Lower leg skin (tissue), 4 donors: ENCODE data around the gene ZDHHC13. TPM values are rescaled to one million over a fixed set of nuclear protein-coding genes. Genes with fewer than 3 reads are reported as not detected.
A peak's percentile ranks its signal among the peaks of the same experiment; 100 is the strongest.

ENCODE experiments used
- DNase-seq, 2 donors: peaks; one replicate each; pipeline ENCODE4 v3.0.0-alpha.2; 2019; ENCODE audit warnings: low spot score in 2 of 2
- H3K4me3 ChIP-seq: fragments of 200-600 bp; sonication (generic); 2 replicates; pipeline ENCODE4 v1.5.1; 2017; ENCODE audit warnings: mild to moderate bottlenecking, low read depth; ENCODE audit not compliant: poor library complexity, severe bottlenecking
- POLR2A ChIP-seq, 2 donors: fragments of 450-650 bp; IDR thresholded peaks; one replicate each; pipeline ENCODE4 v1.6.1; 2016 to 2017; ENCODE audit warnings: antibody characterized with exemption in 2 of 2, mild to moderate bottlenecking in 1 of 2, moderate library complexity in 1 of 2
- WGBS, 2 donors: methylation state at CpG; one replicate each; pipeline ENCODE4 v1.1.5; 2018; 5-methylcytosine and 5-hydroxymethylcytosine counted together
- intact Hi-C: fragments of 100-400 bp; cut with DNase I; formaldehyde crosslinking; loops from one replicate; pipeline ENCODE4 v1.15.0; 2023; ENCODE audit warnings: low total_unique reads
- total RNA-seq, 4 donors: library from RNA; depleted of rRNA; stranded (reverse); fragments of >200 nt; gene quantifications; one replicate each; pipeline ENCODE4 v1.1.0, GENCODE V29; 2016
- TF ChIP-seq, protein P1 (sequence below), 3 donors: fragments of 450-650 bp; IDR thresholded peaks; one replicate each; pipeline ENCODE4 v1.5.1; 2016; ENCODE audit warnings: antibody characterized with exemption in 3 of 3, mild to moderate bottlenecking in 3 of 3, moderate library complexity in 2 of 3

The ZDHHC13 gene
- total RNA-seq, 4 donors from 2014 or later = 23.2 to 50.5 (median 37.2) TPM

DNA sequence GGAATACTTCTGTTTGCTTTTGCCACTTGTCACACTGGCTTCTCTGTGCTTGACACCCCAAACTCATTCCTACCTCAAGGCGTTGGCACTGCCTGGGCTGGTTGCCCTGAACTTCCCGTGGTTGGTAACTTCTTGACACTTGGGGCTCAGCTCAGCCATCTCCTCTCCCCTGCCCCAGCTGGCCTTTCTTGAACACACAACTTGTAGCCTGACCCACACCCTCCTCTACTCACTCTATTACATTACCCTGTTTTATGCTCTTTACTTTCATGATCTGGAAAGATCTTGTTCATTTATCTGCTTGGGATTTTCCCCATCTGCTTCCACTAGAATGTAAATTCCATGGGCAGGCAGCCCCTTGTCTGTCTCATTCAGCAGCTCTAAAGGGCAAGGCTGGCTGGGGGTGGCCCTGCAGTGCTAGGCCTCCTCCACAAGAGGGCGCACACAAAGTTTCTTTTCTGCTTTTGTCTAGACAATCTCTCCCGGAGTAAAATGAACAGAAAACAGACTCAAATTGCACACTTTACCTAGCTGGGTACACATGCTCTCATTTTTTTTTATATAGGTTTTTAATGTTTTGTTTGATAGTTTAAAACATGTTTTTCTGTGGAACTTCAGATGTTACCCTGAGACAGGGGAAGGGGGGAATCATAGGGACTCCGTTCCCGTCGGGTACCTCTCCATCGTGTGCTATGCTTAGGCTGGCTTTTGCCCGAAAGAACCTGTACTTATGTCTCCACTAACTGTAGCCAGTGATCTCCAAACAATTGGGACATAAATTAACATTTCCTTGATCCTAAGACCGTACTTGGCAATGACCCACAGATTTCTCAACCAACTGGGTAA, 40.0 kb upstream of the ZDHHC13 start:
- DNase-seq = peak; percentile 51 to 94
- 49 to 51% methylated on average over 10 of the region's 10 CpGs for WGBS, 2 donors
- intact Hi-C loops = no loop called here
- no peak for TF ChIP-seq POLR2A (IDR thresholded peaks at IDR 0.05)
- TF ChIP-seq, protein P1, sequence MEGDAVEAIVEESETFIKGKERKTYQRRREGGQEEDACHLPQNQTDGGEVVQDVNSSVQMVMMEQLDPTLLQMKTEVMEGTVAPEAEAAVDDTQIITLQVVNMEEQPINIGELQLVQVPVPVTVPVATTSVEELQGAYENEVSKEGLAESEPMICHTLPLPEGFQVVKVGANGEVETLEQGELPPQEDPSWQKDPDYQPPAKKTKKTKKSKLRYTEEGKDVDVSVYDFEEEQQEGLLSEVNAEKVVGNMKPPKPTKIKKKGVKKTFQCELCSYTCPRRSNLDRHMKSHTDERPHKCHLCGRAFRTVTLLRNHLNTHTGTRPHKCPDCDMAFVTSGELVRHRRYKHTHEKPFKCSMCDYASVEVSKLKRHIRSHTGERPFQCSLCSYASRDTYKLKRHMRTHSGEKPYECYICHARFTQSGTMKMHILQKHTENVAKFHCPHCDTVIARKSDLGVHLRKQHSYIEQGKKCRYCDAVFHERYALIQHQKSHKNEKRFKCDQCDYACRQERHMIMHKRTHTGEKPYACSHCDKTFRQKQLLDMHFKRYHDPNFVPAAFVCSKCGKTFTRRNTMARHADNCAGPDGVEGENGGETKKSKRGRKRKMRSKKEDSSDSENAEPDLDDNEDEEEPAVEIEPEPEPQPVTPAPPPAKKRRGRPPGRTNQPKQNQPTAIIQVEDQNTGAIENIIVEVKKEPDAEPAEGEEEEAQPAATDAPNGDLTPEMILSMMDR (IDR thresholded peaks at IDR 0.05) = peak in 1 of 3 donors; percentile 19
- no peak overlapping the region for H3K4me3 ChIP-seq

- TF ChIP-seq POLR2A (IDR thresholded peaks at IDR 0.05) = no peak
- TF ChIP-seq, protein P1 (IDR thresholded peaks at IDR 0.05) = no peak
- no peak for DNase-seq
- intact Hi-C loops = no loop called here
- no peak overlapping the region for H3K4me3 ChIP-seq
Measured at GRCh38 chr11:19077965-19078364, 39.0 kb upstream of the ZDHHC13 start.

- 15 to 17% methylated on average over 6 of the region's 6 CpGs for WGBS, 2 donors
- intact Hi-C loops = no loop called here
- TF ChIP-seq POLR2A (IDR thresholded peaks at IDR 0.05) = no peak
- TF ChIP-seq, protein P1 (IDR thresholded peaks at IDR 0.05) = no peak
- no peak for DNase-seq
- H3K4me3 ChIP-seq = no peak overlapping the region
Measured at GRCh38 chr11:19079643-19080440, 37.1 kb upstream of the ZDHHC13 start.

- intact Hi-C loops = no loop called here
- no peak overlapping the region for H3K4me3 ChIP-seq
- no peak for TF ChIP-seq POLR2A (IDR thresholded peaks at IDR 0.05)
- TF ChIP-seq, protein P1 (IDR thresholded peaks at IDR 0.05) = no peak
- 40 to 54% methylated on average over 6 of the region's 6 CpGs for WGBS, 2 donors
- DNase-seq = peak in 1 of 2 donors; percentile 51
Measured at GRCh38 chr11:19080579-19080993, 36.4 kb upstream of the ZDHHC13 start.

GRCh38 chr11:19083166-19083565, 33.8 kb upstream of the ZDHHC13 start:
- no peak for DNase-seq
- no peak for TF ChIP-seq POLR2A (IDR thresholded peaks at IDR 0.05)
- TF ChIP-seq, protein P1 (IDR thresholded peaks at IDR 0.05) = no peak
- 95% methylated on average over 1 of the region's 1 CpG for WGBS, 2 donors
- H3K4me3 ChIP-seq = no peak overlapping the region
- intact Hi-C loops = no loop called here
